HL-60/S4 (cell line): ENCODE data around the gene ANO3.

Experiments
- in situ Hi-C: fragments of 300-500 bp; cut with MboI; formaldehyde crosslinking; loops from 2 replicates; pipeline ENCODE4 v1.14.3; 2022; ENCODE audit warnings: low sequenced_read_pairs

The ANO3 gene

GRCh38 chr11:26483108-26483507 lies 151.2 kb downstream of the ANO3 start:
- in situ Hi-C loops: no loop called here

- in situ Hi-C loops: no loop called here
Observed at GRCh38 chr11:26490546-26490945, 158.6 kb downstream of the ANO3 start.

- in situ Hi-C loops: no loop called here
Observed at GRCh38 chr11:26493616-26494015, 161.7 kb downstream of the ANO3 start.

GRCh38 chr11:26507229-26507628 lies 175.3 kb downstream of the ANO3 start:
- in situ Hi-C loops: no loop called here

- in situ Hi-C loops: no loop called here
Observed at GRCh38 chr11:26510164-26510563, 178.2 kb downstream of the ANO3 start.

GRCh38 chr11:26510756-26511155 lies 178.8 kb downstream of the ANO3 start:
- in situ Hi-C loops: no loop called here

GRCh38 chr11:26512196-26512595 lies 180.3 kb downstream of the ANO3 start:
- in situ Hi-C loops: no loop called here

- in situ Hi-C loops: no loop called here
Observed at GRCh38 chr11:26519469-26519868, 187.5 kb downstream of the ANO3 start.

GRCh38 chr11:26522912-26523610 lies 191.1 kb downstream of the ANO3 start:
- in situ Hi-C loops: no loop called here

GRCh38 chr11:26527685-26528084 lies 195.8 kb downstream of the ANO3 start:
- in situ Hi-C loops: no loop called here

GRCh38 chr11:26537341-26537740 lies 205.4 kb downstream of the ANO3 start:
- in situ Hi-C loops: no loop called here

GRCh38 chr11:26539517-26539916 lies 207.6 kb downstream of the ANO3 start:
- in situ Hi-C loops: no loop called here

GRCh38 chr11:26541870-26542269 lies 209.9 kb downstream of the ANO3 start:
- in situ Hi-C loops: no loop called here

- in situ Hi-C loops: no loop called here
Observed at GRCh38 chr11:26549176-26549575, 217.2 kb downstream of the ANO3 start.

- in situ Hi-C loops: no loop called here
Observed at GRCh38 chr11:26550022-26550421, 218.1 kb downstream of the ANO3 start.

GRCh38 chr11:26551186-26551801 lies 219.4 kb downstream of the ANO3 start:
- in situ Hi-C loops: no loop called here

- in situ Hi-C loops: no loop called here
Observed at GRCh38 chr11:26553182-26553581, 221.3 kb downstream of the ANO3 start.

- in situ Hi-C loops: no loop called here
Observed at GRCh38 chr11:26554455-26554854, 222.5 kb downstream of the ANO3 start.

- in situ Hi-C loops: no loop called here
Observed at GRCh38 chr11:26556582-26556981, 224.7 kb downstream of the ANO3 start.

- in situ Hi-C loops: no loop called here
Observed at GRCh38 chr11:26557666-26558065, 225.7 kb downstream of the ANO3 start.

- in situ Hi-C loops: no loop called here
Observed at GRCh38 chr11:26558190-26558589, 226.3 kb downstream of the ANO3 start.

GRCh38 chr11:26569646-26570045 lies 237.7 kb downstream of the ANO3 start:
- in situ Hi-C loops: no loop called here
